HG03354 (cell line): ENCODE results near the gene LRMDA.

Experiments
- ATAC-seq: cut with Tn5 transposase; IDR thresholded peaks from one replicate; pipeline ENCODE4 v1.9.1; 2021; ENCODE audit warnings: mild to moderate bottlenecking; ENCODE audit not compliant: unreplicated experiment, poor library complexity, severe bottlenecking

Gene LRMDA

GRCh38 chr10:76319661-76320060 lies 888.2 kb downstream of the LRMDA start:
- no peak for ATAC-seq

- no peak for ATAC-seq
These were observed 892.9 kb downstream of the LRMDA start for GRCh38 chr10:76324283-76324682.

GRCh38 chr10:76327441-76327840 lies 896.0 kb downstream of the LRMDA start:
- ATAC-seq, result no peak

GRCh38 chr10:76328348-76328747 lies 896.9 kb downstream of the LRMDA start:
- ATAC-seq, result no peak

GRCh38 chr10:76329891-76330575 lies 898.6 kb downstream of the LRMDA start:
- no peak for ATAC-seq

- ATAC-seq, result no peak
These were observed 900.3 kb downstream of the LRMDA start for GRCh38 chr10:76331742-76332141.

GRCh38 chr10:76333326-76333725 lies 901.9 kb downstream of the LRMDA start:
- no peak for ATAC-seq

GRCh38 chr10:76333796-76334195 lies 902.4 kb downstream of the LRMDA start:
- no peak for ATAC-seq

GRCh38 chr10:76334255-76334654 lies 902.8 kb downstream of the LRMDA start:
- ATAC-seq, result no peak

GRCh38 chr10:76336213-76336963 lies 905.0 kb downstream of the LRMDA start:
- no peak for ATAC-seq

GRCh38 chr10:76337641-76338040 lies 906.2 kb downstream of the LRMDA start:
- no peak for ATAC-seq

GRCh38 chr10:76338187-76338586 lies 906.8 kb downstream of the LRMDA start:
- no peak for ATAC-seq

- no peak for ATAC-seq
These were observed 910.3 kb downstream of the LRMDA start for GRCh38 chr10:76341740-76342139.

- ATAC-seq, result no peak
These were observed 911.6 kb downstream of the LRMDA start for GRCh38 chr10:76342996-76343395.

GRCh38 chr10:76347832-76348231 lies 916.4 kb downstream of the LRMDA start:
- no peak for ATAC-seq

GRCh38 chr10:76350583-76350982 lies 919.2 kb downstream of the LRMDA start:
- no peak for ATAC-seq

- ATAC-seq, result no peak
These were observed 920.9 kb downstream of the LRMDA start for GRCh38 chr10:76352300-76352699.

- no peak for ATAC-seq
These were observed 921.9 kb downstream of the LRMDA start for GRCh38 chr10:76353237-76353851.

GRCh38 chr10:76354212-76354738 lies 922.9 kb downstream of the LRMDA start:
- no peak for ATAC-seq

GRCh38 chr10:76354921-76355320 lies 923.5 kb downstream of the LRMDA start:
- ATAC-seq, result no peak

GRCh38 chr10:76356557-76356956 lies 925.1 kb downstream of the LRMDA start:
- no peak for ATAC-seq
